A549 treated with RU486 at 1 μM for 4 hours (cell line): Measurements from ENCODE around the gene TCN1. TPM values are rescaled to one million over a fixed set of nuclear protein-coding genes. Genes with fewer than 3 reads are reported as not detected.

Experiments used
- total RNA-seq: library from RNA; stranded (reverse); fragments of 200-300 nt; extraction: Qiagen RNA extraction; gene quantifications from 5 replicates; pipeline ENCODE4 v1.2.3, GENCODE V29; 2022; ENCODE audit warnings: low read depth

The TCN1 gene
- 0.15 to 0.50 TPM (median 0.43 TPM) in 5 replicates for total RNA-seq

DNA sequence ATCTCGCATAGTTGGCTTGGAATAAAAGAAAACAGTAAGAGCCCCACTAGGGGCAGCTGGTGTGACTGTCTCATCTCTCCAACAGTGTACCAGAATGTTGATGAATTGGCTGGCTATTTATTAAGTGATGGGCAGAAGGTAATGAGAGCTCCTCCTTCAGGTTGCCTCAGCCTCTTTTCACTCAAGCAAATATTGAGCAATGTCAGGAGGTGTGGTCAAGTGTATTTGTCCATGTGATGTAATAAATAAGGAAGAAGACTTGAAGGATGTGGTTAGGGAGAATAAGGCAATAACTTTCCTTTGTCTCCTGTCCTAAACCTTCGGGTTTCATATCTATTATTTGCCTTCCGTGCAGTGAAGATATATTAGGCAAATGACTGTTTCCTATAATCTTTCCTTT, at the start of gene TCN1:
Gene TCN1, minus strand, starts transcription at position 91 of the 400 bp plus-strand sequence. Its CDS starts 17 bp downstream, at position 74.

GRCh38 chr11:59878575-59878974, 12.3 kb upstream of the TCN1 start, which contains the start of gene OOSP3:
TSS of gene OOSP3 (plus strand) at chr11:59878782. CDS start at chr11:59878809, 27 bp downstream.

GRCh38 chr11:59845399-59845798, 20.9 kb downstream of the TCN1 start, which contains the start of gene CBLIF:
TSS of gene CBLIF (minus strand) at chr11:59845499. CDS start at chr11:59845453, 46 bp downstream.

GRCh38 chr11:59810189-59810910, 55.9 kb downstream of the TCN1 start, which contains the start of gene MRPL16:
TSS of gene MRPL16 (minus strand) at chr11:59810778. CDS start at chr11:59810658, 120 bp downstream.

Other genes with a start within 250 kb of the TCN1 start
- gene PATL1, start 197.4 kb downstream of the TCN1 start, total RNA-seq: 38.7 to 49.2 TPM (median 47.1 TPM) in 5 replicates
- gene OR10V1, start 152.6 kb downstream of the TCN1 start, total RNA-seq: not detected in 5 replicates
- 24.1 to 30.8 TPM (median 29.3 TPM) in 5 replicates for gene STX3, start 111.1 kb downstream of the TCN1 start, total RNA-seq
- 60.2 to 66.4 TPM (median 65.1 TPM) in 5 replicates for gene MRPL16, start 55.7 kb downstream of the TCN1 start, total RNA-seq
- not detected in 5 replicates for gene CBLIF, start 21.0 kb downstream of the TCN1 start, total RNA-seq
- not detected in 5 replicates for gene OOSP3, start 12.3 kb upstream of the TCN1 start, total RNA-seq
- gene OOSP1, start 71.9 kb upstream of the TCN1 start, total RNA-seq: not detected in 5 replicates
- not detected in 5 replicates for gene OOSP4A, start 97.5 kb upstream of the TCN1 start, total RNA-seq
- not detected in 5 replicates for gene OOSP4B, start 150.7 kb upstream of the TCN1 start, total RNA-seq
- gene OOSP2, start 173.9 kb upstream of the TCN1 start, total RNA-seq: not detected in 5 replicates
- not detected in 5 replicates for gene MS4A3, start 190.2 kb upstream of the TCN1 start, total RNA-seq
- gene MS4A2, start 222.2 kb upstream of the TCN1 start, total RNA-seq: not detected in 5 replicates